IMR-90 (cell line): ENCODE data around the gene MIPEP. TPM values are rescaled to one million over a fixed set of nuclear protein-coding genes. Genes with fewer than 3 reads are reported as not detected.

Experiments used
- ATAC-seq: fragments of 200-7000 bp; cut with Tn5 transposase; 2 replicates; pipeline ENCODE4 v1.9.1; 2020; ENCODE audit warnings: low read depth, mild to moderate bottlenecking, moderate library complexity
- BruUV-seq: library from RNA; stranded (reverse); fragments of 400-500 nt; replicated peaks from 2 replicates; lab custom pipeline; 2021; lab: Mats Ljungman, UMichigan
- CTCF ChIA-PET: fragments of 300-600 bp; formaldehyde crosslinking; extraction: SDS; loops from one replicate; lab custom pipeline; 2021; ENCODE audit warnings: antibody characterized with exemption; lab: Yijun Ruan, JAX
- POLR2A ChIA-PET: fragments of 300-600 bp; sonication (Branson Sonifier 250); formaldehyde crosslinking; loops from one replicate; lab custom pipeline; 2022; ENCODE audit warnings: antibody characterized with exemption; ENCODE audit not compliant: unreplicated experiment; lab: Charles Lee
- DNase-seq: peaks from one replicate; pipeline ENCODE4 v3.0.0; 2013
- H2AFZ ChIP-seq: replicated peaks from 2 replicates; pipeline ENCODE3; 2013; ENCODE audit warnings: low read length, mild to moderate bottlenecking; ENCODE audit not compliant: poor library complexity
- H2AK5ac ChIP-seq: 2 replicates; pipeline ENCODE4 v1.6.1; 2013; ENCODE audit warnings: low read depth, low read length, inconsistent platforms
- H2AK9ac ChIP-seq: replicated peaks from 2 replicates; pipeline ENCODE3; 2013; ENCODE audit warnings: mild to moderate bottlenecking, low read depth, low read length, moderate library complexity; ENCODE audit not compliant: poor library complexity
- H2BK120ac ChIP-seq: 2 replicates; pipeline ENCODE4 v1.6.1; 2013; ENCODE audit warnings: low read depth, low read length, inconsistent platforms
- H2BK15ac ChIP-seq: 3 replicates; pipeline ENCODE4 v1.6.1; 2013; ENCODE audit warnings: low read depth, low read length, inconsistent platforms
- H2BK20ac ChIP-seq: 2 replicates; pipeline ENCODE4 v1.6.1; 2013; ENCODE audit warnings: low read depth, mild to moderate bottlenecking, inconsistent platforms, low read length, moderate library complexity
- H2BK5ac ChIP-seq: 2 replicates; pipeline ENCODE4 v1.6.1; 2013; ENCODE audit warnings: mild to moderate bottlenecking, low read depth, low read length, inconsistent platforms; ENCODE audit not compliant: poor library complexity, severe bottlenecking
- H3K14ac ChIP-seq: replicated peaks from 2 replicates; pipeline ENCODE4 v1.6.1; 2013; ENCODE audit warnings: low read depth, low read length, inconsistent platforms
- H3K18ac ChIP-seq: 2 replicates; pipeline ENCODE4 v1.6.1; 2013; ENCODE audit warnings: low read depth, low read length, control low read depth
- H3K23ac ChIP-seq: 2 replicates; pipeline ENCODE4 v1.6.1; 2013; ENCODE audit warnings: low read depth, low read length, inconsistent platforms
- H3K27ac ChIP-seq: 2 replicates; pipeline ENCODE4 v1.5.1; 2013; ENCODE audit warnings: mild to moderate bottlenecking, control low read depth, low read length; ENCODE audit not compliant: insufficient read depth
- H3K27me3 ChIP-seq: 2 replicates; pipeline ENCODE4 v1.6.1; 2013; ENCODE audit warnings: low read length; ENCODE audit not compliant: control insufficient read depth, insufficient read depth
- H3K36me3 ChIP-seq: 2 replicates; pipeline ENCODE4 v1.6.1; 2013; ENCODE audit warnings: low read length, mixed read lengths; ENCODE audit not compliant: control insufficient read depth, insufficient read depth
- H3K4ac ChIP-seq: 2 replicates; pipeline ENCODE4 v1.6.1; 2013; ENCODE audit warnings: low read depth, low read length, inconsistent platforms
- H3K4me1 ChIP-seq: 2 replicates; pipeline ENCODE4 v1.6.1; 2013; ENCODE audit warnings: low read length, mixed read lengths; ENCODE audit not compliant: control insufficient read depth, insufficient read depth
- H3K4me2 ChIP-seq: 2 replicates; pipeline ENCODE4 v1.6.1; 2013; ENCODE audit warnings: low read depth, mild to moderate bottlenecking, control low read depth, low read length, moderate library complexity
- H3K4me3 ChIP-seq: 2 replicates; pipeline ENCODE4 v1.5.1; 2013; ENCODE audit warnings: low read depth, mild to moderate bottlenecking, control low read depth, low read length, moderate library complexity; ENCODE audit not compliant: insufficient read depth
- H3K56ac ChIP-seq: 2 replicates; pipeline ENCODE4 v1.6.1; 2013; ENCODE audit warnings: low read length, inconsistent platforms; ENCODE audit not compliant: insufficient read depth; ENCODE audit errors: extremely low read depth
- H3K79me1 ChIP-seq, 2 experiments: 2 replicates each; pipeline ENCODE4 v1.6.1; 2013; ENCODE audit warnings: low read length in 2 of 2, inconsistent platforms in 1 of 2, low read depth in 1 of 2
- H3K9ac ChIP-seq: 2 replicates; pipeline ENCODE4 v1.6.1; 2013; ENCODE audit warnings: low read depth, low read length, control low read depth
- H3K9me1 ChIP-seq: 2 replicates; pipeline ENCODE4 v1.6.1; 2013; ENCODE audit warnings: low read length, inconsistent platforms; ENCODE audit not compliant: insufficient read depth
- H3K9me3 ChIP-seq: 2 replicates; pipeline ENCODE4 v1.6.1; 2013; ENCODE audit warnings: low read length; ENCODE audit not compliant: control insufficient read depth, insufficient read depth
- H4K20me1 ChIP-seq: 2 replicates; pipeline ENCODE4 v1.6.1; 2013; ENCODE audit warnings: low read length, inconsistent platforms; ENCODE audit not compliant: insufficient read depth
- H4K5ac ChIP-seq: 2 replicates; pipeline ENCODE4 v1.6.1; 2013; ENCODE audit warnings: mild to moderate bottlenecking, low read depth, low read length, control low read depth
- H4K8ac ChIP-seq, 2 experiments: 2 replicates each; pipeline ENCODE4 v1.6.1; 2013; ENCODE audit warnings: low read depth in 2 of 2, low read length in 2 of 2, control low read depth in 1 of 2, inconsistent platforms in 1 of 2
- H4K91ac ChIP-seq: 2 replicates; pipeline ENCODE4 v1.6.1; 2013; ENCODE audit warnings: low read depth, low read length, inconsistent platforms; ENCODE audit not compliant: insufficient read depth
- CEBPB ChIP-seq: IDR thresholded peaks from 2 replicates; pipeline ENCODE4 v1.6.1; 2012; ENCODE audit warnings: low read depth, low read length, improper control_type of control experiment
- CTCF ChIP-seq: conservative IDR thresholded peaks from 2 replicates; pipeline ENCODE4 v1.5.1; 2012; ENCODE audit warnings: mild to moderate bottlenecking, low read depth, low read length, improper control_type of control experiment
- MAFK ChIP-seq: IDR thresholded peaks from 2 replicates; pipeline ENCODE4 v1.6.1; 2012; ENCODE audit warnings: low read depth, low read length, improper control_type of control experiment
- MAZ ChIP-seq: IDR thresholded peaks from 2 replicates; pipeline ENCODE4 v1.6.1; 2012; ENCODE audit warnings: low read depth, mild to moderate bottlenecking, low read length, improper control_type of control experiment, moderate library complexity, borderline replicate concordance
- MXI1 ChIP-seq: IDR thresholded peaks from 2 replicates; pipeline ENCODE4 v1.6.1; 2012; ENCODE audit warnings: low read depth, mild to moderate bottlenecking, low read length, moderate library complexity, borderline replicate concordance
- NFE2L2 ChIP-seq: fragments of 150-350 bp; IDR thresholded peaks from 2 replicates; pipeline ENCODE4 v1.6.1; 2016; ENCODE audit warnings: low read depth, mild to moderate bottlenecking, low read length
- POLR2A ChIP-seq: IDR thresholded peaks from 2 replicates; pipeline ENCODE4 v1.6.1; 2012; ENCODE audit warnings: mild to moderate bottlenecking, low read depth, low read length
- RAD21 ChIP-seq: IDR thresholded peaks from 2 replicates; pipeline ENCODE4 v1.6.1; 2012; ENCODE audit warnings: low read length, improper control_type of control experiment
- RCOR1 ChIP-seq: IDR thresholded peaks from 2 replicates; pipeline ENCODE4 v1.6.1; 2012; ENCODE audit warnings: mild to moderate bottlenecking, low read length, improper control_type of control experiment; ENCODE audit not compliant: insufficient replicate concordance
- RFX5 ChIP-seq: IDR thresholded peaks from 2 replicates; pipeline ENCODE4 v1.8.0; 2012; ENCODE audit warnings: low read depth, mild to moderate bottlenecking, low read length, moderate library complexity
- WGBS, 2 experiments: methylation state at CpG; one replicate each; pipeline versions ENCODE4 v1.1.5 to v1.1.7; 2013; ENCODE audit warnings: missing lambda C conversion rate in 2 of 2; ENCODE audit not compliant: insufficient read length in 1 of 2; ENCODE audit errors: extremely low coverage in 2 of 2; 5-methylcytosine and 5-hydroxymethylcytosine counted together
- dilution Hi-C: fragments of 300-500 bp; cut with HindIII; formaldehyde crosslinking; loops from one replicate; pipeline ENCODE4 v1.14.3; 2018; ENCODE audit warnings: low sequenced_read_pairs; ENCODE audit not compliant: unreplicated experiment
- in situ Hi-C: fragments of 300-500 bp; cut with MboI; formaldehyde crosslinking; loops from 3 replicates; pipeline ENCODE4 v1.14.3; 2019; ENCODE audit warnings: low sequenced_read_pairs, inconsistent platforms, mixed read lengths
- intact Hi-C: fragments of 100-400 bp; cut with micrococcal nuclease; formaldehyde crosslinking; loops from 2 replicates; pipeline ENCODE4 v1.10.0; 2022
- polyA plus RNA-seq, 3 experiments: library from polyadenylated mRNA; depleted of rRNA; stranded (reverse); fragments of >200 nt; gene quantifications; 2 replicates each; pipeline ENCODE4 v1.2.3, GENCODE V29; 2012; ENCODE audit warnings: low replicate concordance in 1 of 3
- total RNA-seq: library from RNA; depleted of rRNA; stranded (reverse); fragments of >200 nt; gene quantifications from 2 replicates; pipeline ENCODE4 v1.2.3, GENCODE V29; 2012

MIPEP gene
- total and polyA plus RNA-seq, 2 of the 4 experiments (the other 2 are of a cell fraction): 15.0 to 21.5 TPM

- POLR2A ChIA-PET: interaction anchor here (0.6 kb wide), 1 partner anchor 390 kb away, joined by 3 read pairs; no protein-coding TSS in a partner anchor
- no CpG with 5 or more reads among the region's 2 CpGs for WGBS, 2 experiments
- in situ Hi-C loops: no loop called here
- CTCF ChIA-PET: interaction anchor here (0.8 to 1.1 kb wide), 2 partner anchors 32 to 76 kb away, joined by 3 read pairs; no protein-coding TSS in a partner anchor
- ATAC-seq (peak; percentile 69), DNase-seq (peak; percentile 82)
- Histone ChIP-seq H3K9ac (no peak overlapping the region), H3K56ac (0 out of 2 replicates have a peak overlapping the region, but pooled peaks have one; percentile 10), H3K79me1 (peaks cover 0 to 8% of the 10 kb centered on the region in 2 experiments; a peak in 2 of 4 replicates), H3K18ac (peak overlapping the region; percentile 93), H3K27me3 (no peaks in the 10 kb centered on the region), H3K4me3 (no peak overlapping the region), H3K27ac (peak overlapping the region; percentile 80), H3K36me3 (peaks cover 6% of the 10 kb centered on the region; the same call in 1 of the 2 replicates), H2BK15ac (peak overlapping the region; percentile 50; the same call in 2 of the 3 replicates), H2AFZ (peak overlapping the region; percentile 52), H4K8ac (peak overlapping the region; percentile 39 to 80; a peak in 3 of 4 replicates), H4K91ac (peak overlapping the region; percentile 97), H3K9me3 (no peaks in the 10 kb centered on the region), H2BK120ac (peak overlapping the region; percentile 94), H3K4me2 (no peak overlapping the region), H2BK5ac (peak overlapping the region; percentile 88), H3K23ac (peak overlapping the region; percentile 55), H3K9me1 (peaks cover 10% of the 10 kb centered on the region), H2BK20ac (peak overlapping the region; percentile 98), H3K4ac (peak overlapping the region; percentile 92), H4K20me1 (no peaks in the 10 kb centered on the region), H2AK9ac (peak overlapping the region; percentile 79), H3K14ac (peak overlapping the region; percentile 86), H3K4me1 (peaks cover 30% of the 10 kb centered on the region), H4K5ac (peak overlapping the region; percentile 93), H2AK5ac (peak overlapping the region; percentile 83)
- TF ChIP-seq NFE2L2: no peak
- no peak for TF ChIP-seq POLR2A
- no peak for TF ChIP-seq RAD21
- no peak for TF ChIP-seq MXI1
- TF ChIP-seq MAFK: no peak
- TF ChIP-seq CEBPB: no peak
- TF ChIP-seq RFX5: no peak
- no peak for TF ChIP-seq RCOR1
- no peak for TF ChIP-seq CTCF
- no peak for TF ChIP-seq MAZ
- no TSS peak for BruUV-seq
- intact Hi-C loops: loop anchor here (5.0 to 10.0 kb wide), 2 partner anchors 118 to 416 kb away; no protein-coding TSS in a partner anchor
- dilution Hi-C loops: no loop called here
Observed at GRCh38 chr13:23790577-23791170, 98.5 kb downstream of the MIPEP start.
